Osteoblast (primary cell): ENCODE data around the gene CBX5. TPM values are rescaled to one million over a fixed set of nuclear protein-coding genes. Genes with fewer than 3 reads are reported as not detected.

Experiments
- DNase-seq: peaks from one replicate; pipeline ENCODE4 v3.0.0; 2011; ENCODE audit warnings: low spot score, mixed read lengths; ENCODE audit not compliant: insufficient read length; ENCODE audit errors: missing footprints
- H2AFZ ChIP-seq: 2 replicates; pipeline ENCODE4 v1.6.0; 2011; ENCODE audit warnings: mild to moderate bottlenecking, low read length
- H3K27ac ChIP-seq: 2 replicates; pipeline ENCODE4 v1.5.1; 2011; ENCODE audit warnings: mild to moderate bottlenecking, low read depth, low read length, moderate library complexity
- H3K27me3 ChIP-seq: 2 replicates; pipeline ENCODE4 v1.6.0; 2012; ENCODE audit warnings: mild to moderate bottlenecking, control low read depth, inconsistent platforms, low read length, moderate library complexity; ENCODE audit not compliant: insufficient read depth
- H3K36me3 ChIP-seq: 2 replicates; pipeline ENCODE4 v1.5.1; 2011; ENCODE audit warnings: mild to moderate bottlenecking, low read length, control low read depth, moderate library complexity; ENCODE audit not compliant: insufficient read depth
- H3K4me1 ChIP-seq: 2 replicates; pipeline ENCODE4 v1.5.1; 2011; ENCODE audit warnings: mild to moderate bottlenecking, low read length, control low read depth, moderate library complexity; ENCODE audit not compliant: insufficient read depth
- H3K4me2 ChIP-seq: 2 replicates; pipeline ENCODE4 v1.6.0; 2011; ENCODE audit warnings: mild to moderate bottlenecking, low read length; ENCODE audit not compliant: insufficient read depth
- H3K4me3 ChIP-seq: fragments of 200-600 bp; sonication (generic); 3 replicates; pipeline ENCODE4 v1.5.1; 2012; ENCODE audit warnings: mild to moderate bottlenecking, low read length, inconsistent platforms; ENCODE audit not compliant: insufficient read depth
- H3K79me2 ChIP-seq: 2 replicates; pipeline ENCODE4 v1.6.0; 2012; ENCODE audit warnings: mild to moderate bottlenecking, low read length, control low read depth, inconsistent platforms; ENCODE audit not compliant: insufficient read depth
- H3K9me3 ChIP-seq: 2 replicates; pipeline ENCODE4 v1.5.1; 2011; ENCODE audit warnings: low read depth, low read length, control low read depth
- H4K20me1 ChIP-seq: 2 replicates; pipeline ENCODE4 v1.6.0; 2012; ENCODE audit warnings: mild to moderate bottlenecking, low read length, control low read depth; ENCODE audit not compliant: insufficient read depth
- CTCF ChIP-seq: IDR thresholded peaks from 2 replicates; pipeline ENCODE4 v1.5.1; 2011; ENCODE audit warnings: mild to moderate bottlenecking, low read depth, low read length, moderate library complexity; ENCODE audit errors: extremely low read depth
- total RNA-seq: library from RNA; depleted of rRNA; stranded (reverse); fragments of >200 nt; gene quantifications from 2 replicates; pipeline ENCODE4 v1.2.3, GENCODE V29; 2012

The CBX5 gene
- total RNA-seq, 1 donor = 37.6 TPM

- H3K9me3 ChIP-seq = no peaks in the 10 kb centered on the region
- DNase-seq = peak; percentile 76
- peaks cover 65% of the 10 kb centered on the region for H3K79me2 ChIP-seq
- no peak for TF ChIP-seq CTCF
- no peaks in the 10 kb centered on the region for H4K20me1 ChIP-seq
- peaks cover 27% of the 10 kb centered on the region for H3K36me3 ChIP-seq
- H3K27ac ChIP-seq = peak overlapping the region; percentile 95
- H3K4me2 ChIP-seq = peak overlapping the region; percentile 90
- H3K4me3 ChIP-seq = no peak overlapping the region
- no peak overlapping the region for H2AFZ ChIP-seq
- H3K4me1 ChIP-seq = peaks cover 57% of the 10 kb centered on the region
- no peaks in the 10 kb centered on the region for H3K27me3 ChIP-seq
Measured at GRCh38 chr12:54258201-54258681, 21.7 kb downstream of the CBX5 start.

- Histone ChIP-seq H3K4me1 (peaks cover 48% of the 10 kb centered on the region), H3K27me3 (no peaks in the 10 kb centered on the region), H3K36me3 (peaks cover 36% of the 10 kb centered on the region), H3K79me2 (peaks cover 72% of the 10 kb centered on the region), H3K27ac (peak overlapping the region; percentile 95), H2AFZ (no peak overlapping the region), H3K4me3 (no peak overlapping the region), H4K20me1 (no peaks in the 10 kb centered on the region), H3K4me2 (peak overlapping the region; percentile 90), H3K9me3 (no peaks in the 10 kb centered on the region)
- TF ChIP-seq CTCF = no peak
- DNase-seq = peak; percentile 55
Measured at GRCh38 chr12:54257332-54257731, 22.6 kb downstream of the CBX5 start.

DNA sequence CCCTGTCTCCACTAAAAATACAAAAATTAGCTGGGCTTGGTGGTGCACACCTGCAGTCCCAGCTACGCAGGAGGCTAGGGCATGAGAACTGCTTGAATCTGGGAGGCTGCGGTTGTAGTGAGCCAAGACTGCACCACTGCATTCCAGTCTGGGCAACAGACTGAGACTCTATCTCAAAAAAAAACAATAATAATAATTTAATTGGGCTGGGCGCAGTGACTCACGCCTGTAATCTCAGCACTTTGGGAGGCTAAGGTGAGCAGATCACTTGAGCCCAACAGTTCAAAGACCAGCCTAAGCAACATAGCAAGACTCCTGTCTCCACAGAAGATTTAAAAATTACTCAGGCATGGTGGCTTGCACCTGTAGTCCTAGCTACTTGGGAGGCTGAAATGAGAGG lies 26.7 kb downstream of the CBX5 start:
- no peak overlapping the region for H3K27ac ChIP-seq
- no peak for TF ChIP-seq CTCF
- H4K20me1 ChIP-seq = no peaks in the 10 kb centered on the region
- no peak overlapping the region for H3K4me3 ChIP-seq
- H3K27me3 ChIP-seq = no peaks in the 10 kb centered on the region
- no peak overlapping the region for H3K4me2 ChIP-seq
- DNase-seq = no peak
- no peaks in the 10 kb centered on the region for H3K9me3 ChIP-seq
- H3K4me1 ChIP-seq = peaks cover 11% of the 10 kb centered on the region
- peaks cover 56% of the 10 kb centered on the region for H3K36me3 ChIP-seq
- H2AFZ ChIP-seq = no peak overlapping the region
- H3K79me2 ChIP-seq = peaks cover 67% of the 10 kb centered on the region

DNA sequence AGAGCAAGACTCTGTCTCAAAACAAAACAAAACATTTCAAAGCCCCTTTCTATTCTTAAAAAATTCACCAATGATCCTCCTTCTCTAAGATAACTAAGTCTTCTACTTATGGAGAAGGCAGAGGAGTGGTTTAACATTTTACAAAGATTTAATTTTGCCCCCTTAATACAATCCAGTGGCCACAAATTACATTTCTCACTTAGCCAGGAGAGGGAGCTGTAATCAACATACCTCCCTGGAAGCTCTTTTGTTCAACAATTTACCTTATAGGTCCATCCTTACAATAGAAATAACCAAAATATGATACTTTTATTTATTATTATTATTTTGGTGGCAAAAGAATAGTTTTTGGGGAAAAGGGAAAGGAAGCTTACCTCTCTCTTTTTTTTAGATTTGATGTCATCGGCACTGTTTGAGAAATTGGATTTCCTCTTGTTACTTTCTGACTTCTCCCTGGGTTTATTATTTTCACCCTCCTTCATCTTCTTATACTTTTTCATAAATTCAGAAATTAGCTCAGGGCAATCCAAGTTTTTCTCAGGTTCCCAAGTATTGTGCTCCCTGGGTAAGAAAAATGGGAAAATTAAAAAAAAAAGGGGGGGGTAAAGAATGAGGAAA lies 28.1 kb downstream of the CBX5 start:
- Histone ChIP-seq H3K4me1 (no peaks in the 10 kb centered on the region), H3K79me2 (peaks cover 58% of the 10 kb centered on the region), H3K4me3 (no peak overlapping the region), H4K20me1 (no peaks in the 10 kb centered on the region), H3K9me3 (no peaks in the 10 kb centered on the region), H2AFZ (no peak overlapping the region), H3K4me2 (no peak overlapping the region), H3K27me3 (no peaks in the 10 kb centered on the region), H3K36me3 (peaks cover 60% of the 10 kb centered on the region), H3K27ac (peak overlapping the region; percentile 20)
- peak; percentile 71 for TF ChIP-seq CTCF
- DNase-seq = peak; percentile 84
